ENCODE data around the gene CCDC70. TPM values are rescaled to one million over a fixed set of nuclear protein-coding genes. Genes with fewer than 3 reads are reported as not detected.

Gene CCDC70
- total and polyA plus RNA-seq, 2 of the 8 experiments (the other 6 are each of a cell fraction or from before 2014, with no cell fraction given) = not detected

GRCh38 chr13:51820016-51820597, 41.7 kb upstream of the CCDC70 start:
- Histone ChIP-seq H3K36me3 (ENCODE audit: control insufficient read depth in 2 of 4, insufficient read depth in 4 of 4, low read length in 3 of 4) (no peaks in the 10 kb centered on the region), H2BK15ac (ENCODE audit: low read length) (no peak overlapping the region; the same call in 1 of the 2 replicates), H3K4me1 (replicated peaks in 1 of 4; ENCODE audit: control insufficient read depth in 3 of 4, insufficient read depth in 4 of 4, low read length in 3 of 4) (peaks cover 0 to 16% (median 7%) of the 10 kb centered on the region in 4 experiments; a peak in 5 of 7 replicates), H2BK20ac (ENCODE audit: low read length) (0 out of 2 replicates have a peak overlapping the region, but pooled peaks have one; percentile 49), H3K4me2 (ENCODE audit: insufficient read depth in 1 of 2, low read depth in 2 of 2, low read length in 2 of 2) (no peak overlapping the region), H3K9me3 (ENCODE audit: insufficient read depth in 2 of 2, low read depth in 1 of 2, low read length in 1 of 2) (no peaks in the 10 kb centered on the region), H3K27ac (ENCODE audit: low read depth, low read length) (no peak overlapping the region), H3K23ac (ENCODE audit: insufficient read length) (no peak overlapping the region), H2AFZ (ENCODE audit: low read length) (no peak overlapping the region), H3K14ac (ENCODE audit: insufficient read length) (no peak overlapping the region), H3K4me3 (ENCODE audit: extremely low read depth in 1 of 4, insufficient read depth in 2 of 4, low read depth in 3 of 4, low read length in 4 of 4) (no peak overlapping the region), H3K4ac (replicated peaks; ENCODE audit: insufficient read length, low read depth, low read length) (no peak overlapping the region), H3K56ac (replicated peaks; ENCODE audit: insufficient read length, low read depth, low read length) (no peak overlapping the region), H3K23me2 (ENCODE audit: low read depth, low read length) (no peaks in the 10 kb centered on the region), H2BK12ac (ENCODE audit: low read depth, low read length) (no peak overlapping the region; the same call in 1 of the 2 replicates), H4K20me1 (replicated peaks in 1 of 2; ENCODE audit: control insufficient read depth in 1 of 2, insufficient read depth in 2 of 2, low read length in 2 of 2) (no peaks in the 10 kb centered on the region), H4K5ac (ENCODE audit: insufficient read length, low read depth, low read length) (no peak overlapping the region), H3K79me2 (ENCODE audit: control insufficient read depth in 1 of 2, insufficient read depth in 2 of 2, low read length in 2 of 2) (no peaks in the 10 kb centered on the region), H2BK5ac (ENCODE audit: low read depth, low read length) (no peak overlapping the region), H4K91ac (replicated peaks; ENCODE audit: insufficient read length, low read length) (no peak overlapping the region), H3K27me3 (replicated peaks in 1 of 4; ENCODE audit: control insufficient read depth in 3 of 4, extremely low read depth in 1 of 4, insufficient read depth in 3 of 4, low read length in 3 of 4) (peaks cover 0 to 3% (median 1%) of the 10 kb centered on the region in 4 experiments; a peak in 2 of 7 replicates), H2AK5ac (ENCODE audit: low read depth, low read length) (no peak overlapping the region), H3K18ac (ENCODE audit: extremely low read depth, low read length) (no peak overlapping the region), H4K8ac (ENCODE audit: extremely low read depth, insufficient read depth, low read length) (no peak overlapping the region), H3K79me1 (ENCODE audit: low read depth, low read length) (no peaks in the 10 kb centered on the region), H3K9ac (replicated peaks in 1 of 4; ENCODE audit: extremely low read depth in 1 of 4, low read depth in 3 of 4, low read length in 3 of 4) (no peak overlapping the region), H2BK120ac (replicated peaks; ENCODE audit: low read depth, low read length) (no peak overlapping the region)
- ChIA-PET CTCF (ENCODE audit: partially characterized antibody) (interaction anchor here (1.1 to 11.2 kb wide), 8 partner anchors 7 to 76 kb away, joined by 4 to 98 read pairs (median 6); no protein-coding TSS in a partner anchor), POLR2A (ENCODE audit: partially characterized antibody) (interaction anchor here (1.2 kb wide), 1 partner anchor 49 kb away, joined by 3 read pairs; no protein-coding TSS in a partner anchor)
- no peak for DNase-seq (ENCODE audit: low read depth in 1 of 2, low spot score in 2 of 2)
- WGBS, 2 experiments (ENCODE audit: extremely low coverage in 1 of 2, insufficient coverage in 1 of 2, insufficient read length in 1 of 2, insufficient replicate concordance in 2 of 2, low coverage in 1 of 2, low lambda C conversion rate in 2 of 2, missing lambda C conversion rate in 1 of 2) = 84% methylated on average over 4 of the region's 4 CpGs; no CpG with 5 or more reads in 1 of the 2 experiments
- FAIRE-seq = no peak
- TF ChIP-seq SIX5 (IDR thresholded peaks at IDR 0.05; ENCODE audit: low read depth, low read length) = no peak
- no peak for TF ChIP-seq TCF12 (IDR thresholded peaks at IDR 0.05; ENCODE audit: low read depth, low read length)
- no peak for TF ChIP-seq RNF2 (IDR thresholded peaks at IDR 0.05; ENCODE audit: borderline replicate concordance, low read depth, low read length, missing control alignments, poor library complexity, severe bottlenecking)
- TF ChIP-seq TAF1 (IDR thresholded peaks at IDR 0.05; ENCODE audit: low read depth, low read length) = no peak
- TF ChIP-seq BCL11A (IDR thresholded peaks at IDR 0.05; ENCODE audit: low read depth in 2 of 2, low read length in 2 of 2) = no peak
- TF ChIP-seq HDAC6 (IDR thresholded peaks at IDR 0.05; ENCODE audit: low read depth, low read length) = no peak
- TF ChIP-seq POLR2A (IDR thresholded peaks at IDR 0.05; ENCODE audit: control extremely low read depth in 1 of 2, low read depth in 2 of 2, low read length in 2 of 2) = no peak
- TF ChIP-seq SIRT6 (IDR thresholded peaks at IDR 0.05; ENCODE audit: low read length) = no peak
- no peak for TF ChIP-seq KDM4A (IDR thresholded peaks at IDR 0.05; ENCODE audit: low read depth, low read length, severe bottlenecking)
- TF ChIP-seq GABPA (IDR thresholded peaks at IDR 0.05; ENCODE audit: borderline replicate concordance, insufficient read depth, low read length) = no peak
- TF ChIP-seq PHF8 (conservative IDR thresholded peaks at IDR 0.05; ENCODE audit: low read depth, low read length) = no peak

All from H1 (cell line).